HCT116 (cell line): ENCODE measurements around the gene SPATA7. TPM values are rescaled to one million over a fixed set of nuclear protein-coding genes. Genes with fewer than 3 reads are reported as not detected.

Experiments used
- ATAC-seq: fragments of 200-7000 bp; cut with Tn5 transposase; 2 replicates; pipeline ENCODE4 v1.9.1; 2020; ENCODE audit warnings: mild to moderate bottlenecking, moderate library complexity
- BruUV-seq: library from RNA; stranded (reverse); fragments of 400-500 nt; replicated peaks from 2 replicates; lab custom pipeline; 2021; lab: Mats Ljungman, UMichigan
- CTCF ChIA-PET: fragments of 300-600 bp; sonication (Branson Sonifier 250); formaldehyde crosslinking; loops from one replicate; lab custom pipeline; 2021; ENCODE audit warnings: antibody characterized with exemption; lab: Charles Lee
- POLR2A ChIA-PET: fragments of 300-600, 350-600 bp; sonication (Branson Sonifier 250); formaldehyde crosslinking; loops from one replicate; lab custom pipeline; 2021; ENCODE audit warnings: antibody characterized with exemption; lab: Charles Lee
- RAD21 ChIA-PET, 2 experiments: fragments of 300-600 bp; sonication (Branson Sonifier 250); formaldehyde crosslinking; loops; one replicate each; lab custom pipeline; 2023; ENCODE audit warnings: low total read pairs in 2 of 2; ENCODE audit not compliant: uncharacterized antibody in 2 of 2, unreplicated experiment in 2 of 2, low non-redundant PET in 1 of 2; lab: Charles Lee
- DNase-seq: peaks from one replicate; pipeline ENCODE4 v3.0.0-alpha.2; 2010; ENCODE audit warnings: low read depth, low spot score
- H2AFZ ChIP-seq: fragments of 200-600 bp; shearing (Covaris generic), sonication (generic); 2 replicates; pipeline ENCODE4 v1.6.1; 2017; ENCODE audit warnings: low read depth, mixed run types, mixed read lengths, antibody characterized with exemption, low read length; ENCODE audit not compliant: poor library complexity, severe bottlenecking
- H3K27ac ChIP-seq: 2 replicates; pipeline ENCODE4 v1.5.1; 2012; ENCODE audit warnings: low read depth, low read length
- H3K27me3 ChIP-seq: fragments of 200-600 bp; sonication (generic); 2 replicates; pipeline ENCODE4 v1.6.1; 2016; ENCODE audit warnings: mixed run types, low read length, mixed read lengths; ENCODE audit not compliant: insufficient read depth
- H3K36me3 ChIP-seq, 2 experiments: fragments of 200-500 bp in 1 of 2; fragments of 200-600 bp in 1 of 2; sonication (Bioruptor generic) in 1 of 2; sonication (generic) in 1 of 2; 2 replicates each; pipeline versions ENCODE4 v1.5.1 to v1.6.1; 2014 to 2016; ENCODE audit warnings: low read length in 2 of 2, inconsistent platforms in 1 of 2, mixed read lengths in 1 of 2, mixed run types in 1 of 2; ENCODE audit not compliant: insufficient read depth in 2 of 2, control insufficient read depth in 1 of 2
- H3K4me1 ChIP-seq, 2 experiments: fragments of 200-600 bp in 1 of 2; sonication (generic) in 1 of 2; 2 replicates each; pipeline versions ENCODE4 v1.5.1 to v1.6.1; 2012 to 2017; ENCODE audit warnings: low read length in 2 of 2, inconsistent platforms in 1 of 2, mild to moderate bottlenecking in 1 of 2, mixed read lengths in 1 of 2, mixed run types in 1 of 2, moderate library complexity in 1 of 2; ENCODE audit not compliant: insufficient read depth in 2 of 2, control insufficient read depth in 1 of 2
- H3K4me2 ChIP-seq: fragments of 200-600 bp; sonication (generic); 2 replicates; pipeline ENCODE4 v1.6.1; 2017; ENCODE audit warnings: mixed run types, low read length, mixed read lengths
- H3K4me3 ChIP-seq, 2 experiments: fragments of 200-600 bp in 1 of 2; sonication (generic) in 1 of 2; replicated peaks in 1 of 2; 2 replicates each; pipeline ENCODE4 v1.5.1; 2011 to 2016; ENCODE audit warnings: low read length in 2 of 2, control low read depth in 1 of 2, low read depth in 1 of 2, mild to moderate bottlenecking in 1 of 2, mixed read lengths in 1 of 2, mixed run types in 1 of 2
- H3K79me2 ChIP-seq: fragments of 200-600 bp; sonication (generic); 2 replicates; pipeline ENCODE4 v1.6.1; 2017; ENCODE audit warnings: mild to moderate bottlenecking, mixed run types, low read length, moderate library complexity, mixed read lengths; ENCODE audit not compliant: insufficient read depth
- H3K9ac ChIP-seq: fragments of 200-600 bp; sonication (generic); 2 replicates; pipeline ENCODE4 v1.6.1; 2016; ENCODE audit warnings: low read length, mixed read lengths
- H3K9me2 ChIP-seq: fragments of 200-600 bp; sonication (generic), shearing (Covaris generic); 2 replicates; pipeline ENCODE4 v1.6.1; 2017; ENCODE audit warnings: mixed run types, mild to moderate bottlenecking, moderate library complexity; ENCODE audit not compliant: insufficient read depth
- H3K9me3 ChIP-seq, 2 experiments: fragments of 200-500 bp in 1 of 2; fragments of 200-600 bp in 1 of 2; sonication (Bioruptor generic) in 1 of 2; sonication (generic) in 1 of 2; 2 replicates each; pipeline ENCODE4 v1.6.1; 2014 to 2017; ENCODE audit warnings: low read length in 2 of 2, mixed read lengths in 2 of 2, inconsistent platforms in 1 of 2, low read depth in 1 of 2, mild to moderate bottlenecking in 1 of 2, mixed run types in 1 of 2, moderate library complexity in 1 of 2; ENCODE audit not compliant: control insufficient read depth in 1 of 2, insufficient read depth in 1 of 2
- H4K20me1 ChIP-seq: fragments of 200-600 bp; sonication (generic), shearing (Covaris generic); 2 replicates; pipeline ENCODE4 v1.6.1; 2017; ENCODE audit warnings: mixed run types, mild to moderate bottlenecking, moderate library complexity; ENCODE audit not compliant: insufficient read depth
- CEBPB ChIP-seq: IDR thresholded peaks from 2 replicates; pipeline ENCODE4 v1.6.1; 2012; ENCODE audit warnings: low read depth
- ELF1 ChIP-seq: IDR thresholded peaks from 2 replicates; pipeline ENCODE4 v1.6.1; 2012; ENCODE audit warnings: low read depth, borderline replicate concordance
- EZH2phosphoT487 ChIP-seq: fragments of 200-600 bp; IDR thresholded peaks from 2 replicates; pipeline ENCODE4 v1.6.1; 2018; ENCODE audit warnings: antibody characterized with exemption, borderline replicate concordance
- JUND ChIP-seq: IDR thresholded peaks from 2 replicates; pipeline ENCODE4 v1.6.1; 2012
- POLR2A ChIP-seq: IDR thresholded peaks from 2 replicates; pipeline ENCODE4 v1.7.0; 2011; ENCODE audit warnings: borderline replicate concordance; ENCODE audit not compliant: insufficient read depth, insufficient read length; ENCODE audit errors: extremely low read depth
- RAD21 ChIP-seq: IDR thresholded peaks from 2 replicates; pipeline ENCODE4 v1.6.1; 2012; ENCODE audit warnings: low read depth, mild to moderate bottlenecking
- REST ChIP-seq: IDR thresholded peaks from 2 replicates; pipeline ENCODE4 v1.6.1; 2012; ENCODE audit warnings: low read depth
- SIN3A ChIP-seq: IDR thresholded peaks from 2 replicates; pipeline ENCODE4 v1.6.1; 2012; ENCODE audit warnings: low read depth
- SP1 ChIP-seq: IDR thresholded peaks from 2 replicates; pipeline ENCODE4 v1.6.1; 2012; ENCODE audit warnings: low read depth
- SRF ChIP-seq: IDR thresholded peaks from 2 replicates; pipeline ENCODE4 v1.6.1; 2012; ENCODE audit warnings: low read depth
- TCF7L2 ChIP-seq: IDR thresholded peaks from 2 replicates; pipeline ENCODE4 v1.7.0; 2011; ENCODE audit warnings: borderline replicate concordance, inconsistent platforms; ENCODE audit not compliant: insufficient read depth, insufficient read length; ENCODE audit errors: extremely low read depth
- intact Hi-C: fragments of 100-400 bp; cut with micrococcal nuclease; formaldehyde crosslinking; loops from 2 replicates; pipeline ENCODE4 v1.10.0; 2022
- total RNA-seq: library from RNA; stranded (reverse); gene quantifications from one replicate; pipeline ENCODE4 v1.2.1, GENCODE V29; 2021; ENCODE audit not compliant: unreplicated experiment
- TF ChIP-seq, protein P1 (sequence below): IDR thresholded peaks from 2 replicates; pipeline ENCODE4 v1.6.1; 2011; ENCODE audit warnings: mild to moderate bottlenecking, low read length, moderate library complexity; ENCODE audit not compliant: insufficient replicate concordance; ENCODE audit errors: extremely low read depth
- TF ChIP-seq, protein P2 (sequence below): IDR thresholded peaks from 2 replicates; pipeline ENCODE4 v1.6.1; 2012

The SPATA7 gene
- total RNA-seq, 1 experiment from 2014 or later = 6.2 TPM

DNA sequence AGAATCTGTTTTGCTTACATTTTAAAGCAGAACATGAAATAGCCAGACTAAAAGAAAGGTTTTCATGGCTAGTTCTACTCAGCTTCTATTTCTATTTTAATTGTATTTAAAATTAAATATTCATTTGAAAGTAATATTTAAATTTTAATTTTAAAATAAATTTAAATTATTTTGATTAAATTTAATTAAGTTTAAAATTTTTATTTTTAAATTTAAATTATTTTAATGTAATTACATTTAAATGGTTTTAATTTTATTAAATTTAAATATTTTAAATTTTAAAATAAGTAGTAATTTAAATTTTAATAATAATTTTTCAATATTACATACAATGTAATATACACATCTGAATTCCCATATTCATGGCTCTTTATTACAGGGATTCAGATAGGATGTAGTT is 45.1 kb upstream of the SPATA7 start:
- H3K27ac ChIP-seq = no peak overlapping the region
- no peaks in the 10 kb centered on the region for H3K36me3 ChIP-seq
- ChIA-PET RAD21 (no interaction called here), POLR2A (no interaction called here), CTCF (no interaction called here)
- H2AFZ ChIP-seq = no peak overlapping the region
- H3K4me3 ChIP-seq = no peak overlapping the region
- no peak overlapping the region for H3K9ac ChIP-seq
- no peak overlapping the region for H3K4me2 ChIP-seq
- no peak for DNase-seq
- H3K9me3 ChIP-seq = no peaks in the 10 kb centered on the region
- intact Hi-C loops = no loop called here
- no peaks in the 10 kb centered on the region for H3K79me2 ChIP-seq
- H4K20me1 ChIP-seq = no peaks in the 10 kb centered on the region
- ATAC-seq = no peak
- no peaks in the 10 kb centered on the region for H3K4me1 ChIP-seq
- no TSS peak for BruUV-seq
- TF ChIP-seq SIN3A (no peak), SP1 (no peak)
- peaks cover 7% of the 10 kb centered on the region; the same call in 1 of the 2 replicates for H3K27me3 ChIP-seq
- H3K9me2 ChIP-seq = no peaks in the 10 kb centered on the region

DNA sequence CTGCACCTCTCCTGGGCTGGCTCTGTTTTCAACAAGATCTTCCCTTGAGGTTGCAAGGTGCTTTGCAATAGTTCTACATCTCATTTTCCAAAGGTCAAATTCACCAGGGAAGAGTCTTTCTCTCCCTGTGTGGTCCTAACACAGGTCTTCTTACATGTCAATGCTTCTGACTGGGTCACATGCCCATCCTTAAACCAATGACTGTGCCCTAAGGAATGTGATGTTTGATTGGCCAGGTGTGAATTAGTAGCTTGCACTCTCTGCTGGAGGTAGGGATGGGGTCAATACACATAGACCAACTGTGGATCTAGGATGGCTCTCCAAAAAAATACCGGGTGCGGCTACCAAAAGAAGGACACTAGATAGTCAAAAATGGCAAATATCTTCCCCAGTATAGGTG is 42.5 kb upstream of the SPATA7 start:
- ATAC-seq (no peak), DNase-seq (no peak)
- Histone ChIP-seq H3K9me3 (no peaks in the 10 kb centered on the region), H2AFZ (no peak overlapping the region), H3K9me2 (no peaks in the 10 kb centered on the region), H3K27ac (no peak overlapping the region), H3K4me2 (no peak overlapping the region), H3K9ac (no peak overlapping the region), H3K4me1 (no peaks in the 10 kb centered on the region), H3K4me3 (no peak overlapping the region), H4K20me1 (no peaks in the 10 kb centered on the region), H3K79me2 (no peaks in the 10 kb centered on the region), H3K36me3 (no peaks in the 10 kb centered on the region), H3K27me3 (0 out of 2 replicates have a peak, but pooled peaks cover 5% of the 10 kb centered on the region)
- no TSS peak for BruUV-seq
- intact Hi-C loops = no loop called here
- ChIA-PET CTCF (no interaction called here), RAD21 (no interaction called here), POLR2A (no interaction called here)
- TF ChIP-seq SP1 (no peak), SIN3A (no peak), EZH2phosphoT487 (no peak), CEBPB (no peak), TCF7L2 (no peak), JUND (no peak), RAD21 (no peak), POLR2A (no peak), ELF1 (no peak), REST (no peak), SRF (no peak)
- TF ChIP-seq, protein P1, sequence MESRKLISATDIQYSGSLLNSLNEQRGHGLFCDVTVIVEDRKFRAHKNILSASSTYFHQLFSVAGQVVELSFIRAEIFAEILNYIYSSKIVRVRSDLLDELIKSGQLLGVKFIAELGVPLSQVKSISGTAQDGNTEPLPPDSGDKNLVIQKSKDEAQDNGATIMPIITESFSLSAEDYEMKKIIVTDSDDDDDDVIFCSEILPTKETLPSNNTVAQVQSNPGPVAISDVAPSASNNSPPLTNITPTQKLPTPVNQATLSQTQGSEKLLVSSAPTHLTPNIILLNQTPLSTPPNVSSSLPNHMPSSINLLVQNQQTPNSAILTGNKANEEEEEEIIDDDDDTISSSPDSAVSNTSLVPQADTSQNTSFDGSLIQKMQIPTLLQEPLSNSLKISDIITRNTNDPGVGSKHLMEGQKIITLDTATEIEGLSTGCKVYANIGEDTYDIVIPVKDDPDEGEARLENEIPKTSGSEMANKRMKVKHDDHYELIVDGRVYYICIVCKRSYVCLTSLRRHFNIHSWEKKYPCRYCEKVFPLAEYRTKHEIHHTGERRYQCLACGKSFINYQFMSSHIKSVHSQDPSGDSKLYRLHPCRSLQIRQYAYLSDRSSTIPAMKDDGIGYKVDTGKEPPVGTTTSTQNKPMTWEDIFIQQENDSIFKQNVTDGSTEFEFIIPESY = no peak
- TF ChIP-seq, protein P2, sequence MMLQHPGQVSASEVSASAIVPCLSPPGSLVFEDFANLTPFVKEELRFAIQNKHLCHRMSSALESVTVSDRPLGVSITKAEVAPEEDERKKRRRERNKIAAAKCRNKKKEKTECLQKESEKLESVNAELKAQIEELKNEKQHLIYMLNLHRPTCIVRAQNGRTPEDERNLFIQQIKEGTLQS = no peak
